GM23338 (cell line): ENCODE data around the gene SUV39H1.

Experiments used
- CREB1 ChIP-seq: fragments of 250-450 bp; sonication (Bioruptor Pico); IDR thresholded peaks from 2 replicates; pipeline ENCODE4 v1.5.0; 2020; ENCODE audit warnings: low read depth, mild to moderate bottlenecking, moderate library complexity
- EZH2 ChIP-seq: fragments of 200-600 bp; sonication (generic); IDR thresholded peaks from one replicate; pipeline ENCODE4 v1.8.0; 2017; ENCODE audit warnings: antibody characterized with exemption, mild to moderate bottlenecking, low read depth; ENCODE audit not compliant: unreplicated experiment
- EZH2phosphoT487 ChIP-seq: fragments of 200-600 bp; sonication (generic); IDR thresholded peaks from one replicate; pipeline ENCODE4 v1.8.1; 2018; ENCODE audit warnings: antibody characterized with exemption; ENCODE audit not compliant: unreplicated experiment
- JUNB ChIP-seq: IDR thresholded peaks from one replicate; pipeline ENCODE4 v1.6.1; 2016; ENCODE audit warnings: antibody characterized with exemption; ENCODE audit not compliant: unreplicated experiment
- NANOG ChIP-seq: IDR thresholded peaks from 2 replicates; pipeline ENCODE4 v1.6.1; 2016; ENCODE audit warnings: antibody characterized with exemption, borderline replicate concordance
- POLR2AphosphoS5 ChIP-seq: IDR thresholded peaks from 2 replicates; pipeline ENCODE4 v1.6.1; 2016; ENCODE audit warnings: antibody characterized with exemption, low read depth
- ZNF331 ChIP-seq: fragments of 250-450 bp; sonication (Bioruptor Pico); IDR thresholded peaks from 2 replicates; pipeline ENCODE4 v1.5.0; 2020; ENCODE audit warnings: low read depth, mild to moderate bottlenecking, moderate library complexity
- TF ChIP-seq, protein P1 (sequence below), 2 experiments: fragments of 200-600 bp in 1 of 2; sonication (generic) in 1 of 2; conservative IDR thresholded peaks; 2 replicates each; pipeline versions ENCODE4 v1.5.1 to v1.6.1; 2016 to 2017; ENCODE audit warnings: antibody characterized with exemption in 2 of 2, low read depth in 2 of 2, mild to moderate bottlenecking in 2 of 2, moderate library complexity in 1 of 2
- TF ChIP-seq, protein P2 (sequence below): IDR thresholded peaks from one replicate; pipeline ENCODE4 v1.6.1; 2018; ENCODE audit warnings: antibody characterized with exemption; ENCODE audit not compliant: unreplicated experiment
- TF ChIP-seq, protein P3 (sequence below): fragments of 250-450 bp; sonication (Bioruptor Pico); IDR thresholded peaks from 2 replicates; pipeline ENCODE4 v1.5.0; 2020; ENCODE audit warnings: mild to moderate bottlenecking, moderate library complexity
- TF ChIP-seq, protein P4 (sequence below): IDR thresholded peaks from 2 replicates; pipeline ENCODE4 v1.6.1; 2016; ENCODE audit warnings: antibody characterized with exemption

DNA sequence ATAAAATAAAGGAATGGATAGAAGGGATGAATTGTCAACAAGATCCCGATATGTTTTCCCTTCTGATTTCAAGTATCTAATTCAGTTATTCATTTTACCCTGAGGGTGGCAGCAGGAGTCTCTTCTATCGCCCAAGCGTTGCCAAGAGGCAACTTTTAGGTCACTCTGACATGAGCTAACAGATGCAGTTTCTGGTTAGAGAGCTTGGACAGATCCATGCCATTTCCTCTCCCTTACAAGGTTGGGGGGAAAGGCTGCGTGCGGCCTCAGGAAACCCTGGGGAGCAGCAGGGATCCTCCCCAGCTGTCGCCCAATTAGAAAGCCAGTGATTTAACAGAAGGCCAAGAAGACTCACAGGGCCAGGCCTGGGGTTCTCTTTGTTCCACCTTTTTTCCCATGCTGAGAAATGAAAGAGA lies 48.2 kb upstream of the SUV39H1 start:
- TF ChIP-seq, protein P1, sequence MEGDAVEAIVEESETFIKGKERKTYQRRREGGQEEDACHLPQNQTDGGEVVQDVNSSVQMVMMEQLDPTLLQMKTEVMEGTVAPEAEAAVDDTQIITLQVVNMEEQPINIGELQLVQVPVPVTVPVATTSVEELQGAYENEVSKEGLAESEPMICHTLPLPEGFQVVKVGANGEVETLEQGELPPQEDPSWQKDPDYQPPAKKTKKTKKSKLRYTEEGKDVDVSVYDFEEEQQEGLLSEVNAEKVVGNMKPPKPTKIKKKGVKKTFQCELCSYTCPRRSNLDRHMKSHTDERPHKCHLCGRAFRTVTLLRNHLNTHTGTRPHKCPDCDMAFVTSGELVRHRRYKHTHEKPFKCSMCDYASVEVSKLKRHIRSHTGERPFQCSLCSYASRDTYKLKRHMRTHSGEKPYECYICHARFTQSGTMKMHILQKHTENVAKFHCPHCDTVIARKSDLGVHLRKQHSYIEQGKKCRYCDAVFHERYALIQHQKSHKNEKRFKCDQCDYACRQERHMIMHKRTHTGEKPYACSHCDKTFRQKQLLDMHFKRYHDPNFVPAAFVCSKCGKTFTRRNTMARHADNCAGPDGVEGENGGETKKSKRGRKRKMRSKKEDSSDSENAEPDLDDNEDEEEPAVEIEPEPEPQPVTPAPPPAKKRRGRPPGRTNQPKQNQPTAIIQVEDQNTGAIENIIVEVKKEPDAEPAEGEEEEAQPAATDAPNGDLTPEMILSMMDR (conservative IDR thresholded peaks at IDR 0.05; ENCODE audit: low read depth in 2 of 2): peak; percentile 26 to 59; a peak in 2 of 4 replicates
- TF ChIP-seq EZH2 (no peak), JUNB (no peak), EZH2phosphoT487 (no peak), POLR2AphosphoS5 (no peak), ZNF331 (no peak), NANOG (no peak), CREB1 (CRISPR knock-in tag) (no peak)
- TF ChIP-seq, protein P2, sequence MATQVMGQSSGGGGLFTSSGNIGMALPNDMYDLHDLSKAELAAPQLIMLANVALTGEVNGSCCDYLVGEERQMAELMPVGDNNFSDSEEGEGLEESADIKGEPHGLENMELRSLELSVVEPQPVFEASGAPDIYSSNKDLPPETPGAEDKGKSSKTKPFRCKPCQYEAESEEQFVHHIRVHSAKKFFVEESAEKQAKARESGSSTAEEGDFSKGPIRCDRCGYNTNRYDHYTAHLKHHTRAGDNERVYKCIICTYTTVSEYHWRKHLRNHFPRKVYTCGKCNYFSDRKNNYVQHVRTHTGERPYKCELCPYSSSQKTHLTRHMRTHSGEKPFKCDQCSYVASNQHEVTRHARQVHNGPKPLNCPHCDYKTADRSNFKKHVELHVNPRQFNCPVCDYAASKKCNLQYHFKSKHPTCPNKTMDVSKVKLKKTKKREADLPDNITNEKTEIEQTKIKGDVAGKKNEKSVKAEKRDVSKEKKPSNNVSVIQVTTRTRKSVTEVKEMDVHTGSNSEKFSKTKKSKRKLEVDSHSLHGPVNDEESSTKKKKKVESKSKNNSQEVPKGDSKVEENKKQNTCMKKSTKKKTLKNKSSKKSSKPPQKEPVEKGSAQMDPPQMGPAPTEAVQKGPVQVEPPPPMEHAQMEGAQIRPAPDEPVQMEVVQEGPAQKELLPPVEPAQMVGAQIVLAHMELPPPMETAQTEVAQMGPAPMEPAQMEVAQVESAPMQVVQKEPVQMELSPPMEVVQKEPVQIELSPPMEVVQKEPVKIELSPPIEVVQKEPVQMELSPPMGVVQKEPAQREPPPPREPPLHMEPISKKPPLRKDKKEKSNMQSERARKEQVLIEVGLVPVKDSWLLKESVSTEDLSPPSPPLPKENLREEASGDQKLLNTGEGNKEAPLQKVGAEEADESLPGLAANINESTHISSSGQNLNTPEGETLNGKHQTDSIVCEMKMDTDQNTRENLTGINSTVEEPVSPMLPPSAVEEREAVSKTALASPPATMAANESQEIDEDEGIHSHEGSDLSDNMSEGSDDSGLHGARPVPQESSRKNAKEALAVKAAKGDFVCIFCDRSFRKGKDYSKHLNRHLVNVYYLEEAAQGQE: no peak
- TF ChIP-seq, protein P3, sequence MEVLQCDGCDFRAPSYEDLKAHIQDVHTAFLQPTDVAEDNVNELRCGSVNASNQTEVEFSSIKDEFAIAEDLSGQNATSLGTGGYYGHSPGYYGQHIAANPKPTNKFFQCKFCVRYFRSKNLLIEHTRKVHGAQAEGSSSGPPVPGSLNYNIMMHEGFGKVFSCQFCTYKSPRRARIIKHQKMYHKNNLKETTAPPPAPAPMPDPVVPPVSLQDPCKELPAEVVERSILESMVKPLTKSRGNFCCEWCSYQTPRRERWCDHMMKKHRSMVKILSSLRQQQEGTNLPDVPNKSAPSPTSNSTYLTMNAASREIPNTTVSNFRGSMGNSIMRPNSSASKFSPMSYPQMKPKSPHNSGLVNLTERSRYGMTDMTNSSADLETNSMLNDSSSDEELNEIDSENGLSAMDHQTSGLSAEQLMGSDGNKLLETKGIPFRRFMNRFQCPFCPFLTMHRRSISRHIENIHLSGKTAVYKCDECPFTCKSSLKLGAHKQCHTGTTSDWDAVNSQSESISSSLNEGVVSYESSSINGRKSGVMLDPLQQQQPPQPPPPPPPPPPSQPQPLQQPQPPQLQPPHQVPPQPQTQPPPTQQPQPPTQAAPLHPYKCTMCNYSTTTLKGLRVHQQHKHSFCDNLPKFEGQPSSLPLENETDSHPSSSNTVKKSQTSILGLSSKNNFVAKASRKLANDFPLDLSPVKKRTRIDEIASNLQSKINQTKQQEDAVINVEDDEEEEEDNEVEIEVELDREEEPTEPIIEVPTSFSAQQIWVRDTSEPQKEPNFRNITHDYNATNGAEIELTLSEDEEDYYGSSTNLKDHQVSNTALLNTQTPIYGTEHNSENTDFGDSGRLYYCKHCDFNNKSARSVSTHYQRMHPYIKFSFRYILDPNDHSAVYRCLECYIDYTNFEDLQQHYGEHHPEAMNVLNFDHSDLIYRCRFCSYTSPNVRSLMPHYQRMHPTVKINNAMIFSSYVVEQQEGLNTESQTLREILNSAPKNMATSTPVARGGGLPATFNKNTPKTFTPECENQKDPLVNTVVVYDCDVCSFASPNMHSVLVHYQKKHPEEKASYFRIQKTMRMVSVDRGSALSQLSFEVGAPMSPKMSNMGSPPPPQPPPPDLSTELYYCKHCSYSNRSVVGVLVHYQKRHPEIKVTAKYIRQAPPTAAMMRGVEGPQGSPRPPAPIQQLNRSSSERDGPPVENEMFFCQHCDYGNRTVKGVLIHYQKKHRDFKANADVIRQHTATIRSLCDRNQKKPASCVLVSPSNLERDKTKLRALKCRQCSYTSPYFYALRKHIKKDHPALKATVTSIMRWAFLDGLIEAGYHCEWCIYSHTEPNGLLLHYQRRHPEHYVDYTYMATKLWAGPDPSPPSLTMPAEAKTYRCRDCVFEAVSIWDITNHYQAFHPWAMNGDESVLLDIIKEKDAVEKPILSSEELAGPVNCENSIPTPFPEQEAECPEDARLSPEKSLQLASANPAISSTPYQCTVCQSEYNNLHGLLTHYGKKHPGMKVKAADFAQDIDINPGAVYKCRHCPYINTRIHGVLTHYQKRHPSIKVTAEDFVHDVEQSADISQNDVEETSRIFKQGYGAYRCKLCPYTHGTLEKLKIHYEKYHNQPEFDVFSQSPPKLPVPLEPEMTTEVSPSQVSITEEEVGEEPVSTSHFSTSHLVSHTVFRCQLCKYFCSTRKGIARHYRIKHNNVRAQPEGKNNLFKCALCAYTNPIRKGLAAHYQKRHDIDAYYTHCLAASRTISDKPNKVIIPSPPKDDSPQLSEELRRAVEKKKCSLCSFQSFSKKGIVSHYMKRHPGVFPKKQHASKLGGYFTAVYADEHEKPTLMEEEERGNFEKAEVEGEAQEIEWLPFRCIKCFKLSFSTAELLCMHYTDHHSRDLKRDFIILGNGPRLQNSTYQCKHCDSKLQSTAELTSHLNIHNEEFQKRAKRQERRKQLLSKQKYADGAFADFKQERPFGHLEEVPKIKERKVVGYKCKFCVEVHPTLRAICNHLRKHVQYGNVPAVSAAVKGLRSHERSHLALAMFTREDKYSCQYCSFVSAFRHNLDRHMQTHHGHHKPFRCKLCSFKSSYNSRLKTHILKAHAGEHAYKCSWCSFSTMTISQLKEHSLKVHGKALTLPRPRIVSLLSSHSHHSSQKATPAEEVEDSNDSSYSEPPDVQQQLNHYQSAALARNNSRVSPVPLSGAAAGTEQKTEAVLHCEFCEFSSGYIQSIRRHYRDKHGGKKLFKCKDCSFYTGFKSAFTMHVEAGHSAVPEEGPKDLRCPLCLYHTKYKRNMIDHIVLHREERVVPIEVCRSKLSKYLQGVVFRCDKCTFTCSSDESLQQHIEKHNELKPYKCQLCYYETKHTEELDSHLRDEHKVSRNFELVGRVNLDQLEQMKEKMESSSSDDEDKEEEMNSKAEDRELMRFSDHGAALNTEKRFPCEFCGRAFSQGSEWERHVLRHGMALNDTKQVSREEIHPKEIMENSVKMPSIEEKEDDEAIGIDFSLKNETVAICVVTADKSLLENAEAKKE: no peak
- TF ChIP-seq, protein P4, sequence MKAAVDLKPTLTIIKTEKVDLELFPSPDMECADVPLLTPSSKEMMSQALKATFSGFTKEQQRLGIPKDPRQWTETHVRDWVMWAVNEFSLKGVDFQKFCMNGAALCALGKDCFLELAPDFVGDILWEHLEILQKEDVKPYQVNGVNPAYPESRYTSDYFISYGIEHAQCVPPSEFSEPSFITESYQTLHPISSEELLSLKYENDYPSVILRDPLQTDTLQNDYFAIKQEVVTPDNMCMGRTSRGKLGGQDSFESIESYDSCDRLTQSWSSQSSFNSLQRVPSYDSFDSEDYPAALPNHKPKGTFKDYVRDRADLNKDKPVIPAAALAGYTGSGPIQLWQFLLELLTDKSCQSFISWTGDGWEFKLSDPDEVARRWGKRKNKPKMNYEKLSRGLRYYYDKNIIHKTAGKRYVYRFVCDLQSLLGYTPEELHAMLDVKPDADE: no peak
